HG03175 (cell line): ENCODE data around the gene VSX1.

Experiments used
- ATAC-seq: cut with Tn5 transposase; IDR thresholded peaks from one replicate; pipeline ENCODE4 v1.9.1; 2021; ENCODE audit warnings: mild to moderate bottlenecking, moderate library complexity; ENCODE audit not compliant: unreplicated experiment

The VSX1 gene

GRCh38 chr20:25054096-25054820 lies 27.7 kb downstream of the VSX1 start:
- peak; percentile 30 for ATAC-seq

- no peak for ATAC-seq
These were observed 28.5 kb downstream of the VSX1 start for GRCh38 chr20:25053255-25054031.

DNA sequence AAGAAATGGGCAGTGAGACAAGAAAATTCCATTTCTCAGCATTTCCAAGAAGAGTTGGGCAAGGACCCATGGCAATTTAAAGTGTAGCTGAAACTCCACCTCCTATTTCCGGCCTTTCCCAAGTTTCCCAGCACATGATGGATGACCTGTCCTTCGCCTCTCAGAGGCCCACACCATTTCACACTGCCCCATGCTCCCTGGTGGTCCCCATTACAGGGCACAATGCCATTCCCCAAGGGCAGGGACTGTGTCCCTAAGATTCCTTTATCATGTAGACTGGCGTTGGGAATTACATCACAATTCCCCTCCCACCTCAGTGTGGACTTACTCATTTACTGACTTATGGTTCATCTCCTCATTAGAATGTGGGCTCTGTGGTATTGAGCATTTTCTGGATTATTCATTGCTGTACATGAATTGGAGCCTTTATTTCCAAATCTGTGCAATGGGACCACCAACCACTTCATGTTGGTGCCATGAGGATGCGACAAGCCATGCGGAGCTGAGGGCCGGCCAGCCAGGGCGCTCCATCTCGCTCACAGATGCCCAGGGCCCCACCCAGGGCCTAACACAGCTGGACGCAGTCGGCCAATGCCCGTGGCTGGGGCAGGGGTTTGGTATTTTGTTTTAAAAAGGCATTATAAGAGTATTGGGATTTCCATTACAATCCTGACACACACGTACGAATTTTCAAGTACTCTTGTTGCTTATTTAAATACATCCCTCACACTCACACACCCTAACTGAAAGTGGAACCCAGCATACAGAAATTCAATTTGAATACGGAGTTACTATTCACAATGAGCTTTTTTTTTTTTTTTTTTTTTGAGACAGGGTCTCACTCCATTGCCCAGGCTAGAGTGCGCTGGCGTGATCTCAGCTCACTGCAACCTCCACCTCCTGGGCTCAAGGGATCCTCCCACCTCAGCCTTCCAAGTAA lies 29.4 kb downstream of the VSX1 start:
- ATAC-seq, result no peak

GRCh38 chr20:25051386-25052155 lies 30.4 kb downstream of the VSX1 start:
- no peak for ATAC-seq

DNA sequence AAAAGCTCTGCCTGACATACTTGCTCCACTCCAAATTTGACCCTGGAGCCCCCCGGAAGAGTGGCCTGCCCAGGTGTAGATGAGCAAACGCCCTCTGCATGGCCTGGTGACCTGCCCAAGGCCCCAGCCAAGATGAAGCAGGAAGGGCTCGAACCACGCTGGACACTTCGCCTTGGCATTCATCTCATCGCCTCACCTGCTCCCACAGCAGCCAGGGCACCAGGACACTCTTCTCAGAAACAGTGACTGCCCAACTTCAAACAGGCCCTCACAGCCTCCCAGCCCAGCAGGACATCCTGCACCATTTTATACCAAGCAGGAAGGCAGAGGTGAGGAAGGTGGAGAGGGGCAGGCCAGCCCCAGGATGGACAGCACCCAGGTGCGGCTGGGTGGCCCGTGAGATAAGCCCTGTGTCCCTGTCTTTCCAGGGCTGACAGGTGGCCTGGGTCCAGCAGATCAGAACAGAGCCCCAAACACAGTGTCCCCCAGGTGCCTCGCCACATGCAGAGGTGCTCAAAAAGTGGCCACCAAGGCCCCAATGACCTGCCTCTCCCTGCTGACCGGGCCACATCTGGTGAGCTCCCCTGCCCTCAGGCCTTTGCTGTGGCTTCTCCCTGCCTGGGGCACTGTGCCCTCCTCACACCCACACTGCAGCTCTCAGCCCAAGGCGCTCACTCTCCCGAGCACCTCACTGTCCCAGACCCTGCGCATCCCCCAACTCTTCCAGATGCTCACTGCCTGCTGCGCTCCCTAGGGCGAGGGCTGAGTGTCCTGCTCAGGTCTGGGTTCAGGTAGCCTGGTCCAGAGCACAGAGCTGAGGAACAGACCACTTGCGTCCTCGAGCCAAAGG lies 31.2 kb downstream of the VSX1 start:
- no peak for ATAC-seq

DNA sequence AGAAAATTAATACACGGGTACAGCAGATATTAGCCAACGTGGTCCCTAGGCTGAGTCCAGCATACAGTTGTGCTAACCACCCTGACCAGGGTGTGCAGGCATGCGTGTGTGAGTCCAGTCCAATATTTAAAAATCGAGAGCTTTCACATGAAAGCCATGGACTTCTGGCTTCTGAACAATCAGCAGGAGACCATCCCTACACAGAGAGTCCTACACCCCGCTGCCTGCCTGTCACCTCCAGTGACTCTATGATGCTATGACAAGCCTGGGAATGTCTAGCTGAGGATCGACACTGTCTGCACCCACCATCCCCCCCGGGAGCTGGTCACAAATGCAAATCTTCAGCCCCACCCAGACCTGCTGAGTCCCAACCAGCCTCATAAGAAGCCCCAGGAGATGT lies 31.9 kb downstream of the VSX1 start:
- no peak for ATAC-seq

DNA sequence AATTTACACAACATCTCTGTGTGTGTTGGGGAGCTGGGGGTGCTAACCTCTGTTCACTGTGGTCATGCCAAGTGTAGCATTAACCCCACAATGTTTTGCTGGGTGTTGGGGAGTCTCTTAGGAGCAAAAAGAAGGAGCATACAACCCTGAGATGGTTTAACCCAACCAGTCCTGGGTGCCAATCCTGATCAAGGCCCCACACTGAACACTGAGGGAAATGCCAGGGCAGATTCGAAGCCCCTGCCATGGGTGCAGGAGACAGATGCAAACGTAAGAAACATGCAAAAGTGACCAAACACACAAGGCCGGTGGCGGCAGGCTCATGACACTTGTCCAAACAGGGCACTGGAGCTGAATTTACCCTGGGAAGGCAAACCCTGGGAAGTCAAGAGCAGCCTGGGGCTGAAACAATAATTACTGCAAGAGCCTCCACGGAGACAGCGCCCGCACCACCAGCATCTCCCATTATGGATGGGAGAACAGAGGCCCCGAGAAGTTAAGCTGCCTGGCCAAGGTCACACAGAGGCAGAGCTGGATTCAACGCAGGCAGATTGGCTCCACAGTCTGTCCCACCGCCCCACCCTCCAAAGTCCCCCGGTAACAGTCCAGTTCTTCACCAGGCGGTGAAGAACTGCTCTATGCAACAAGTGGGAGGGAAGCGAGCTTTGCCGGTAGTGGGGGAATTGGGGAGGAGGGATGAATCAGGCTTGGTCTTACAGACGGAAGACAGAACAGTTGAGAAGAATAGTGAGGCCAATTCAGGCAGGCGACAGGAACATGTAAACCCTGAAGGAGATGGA lies 32.5 kb downstream of the VSX1 start:
- no peak for ATAC-seq

GRCh38 chr20:25048519-25048952 lies 33.4 kb downstream of the VSX1 start:
- no peak for ATAC-seq

DNA sequence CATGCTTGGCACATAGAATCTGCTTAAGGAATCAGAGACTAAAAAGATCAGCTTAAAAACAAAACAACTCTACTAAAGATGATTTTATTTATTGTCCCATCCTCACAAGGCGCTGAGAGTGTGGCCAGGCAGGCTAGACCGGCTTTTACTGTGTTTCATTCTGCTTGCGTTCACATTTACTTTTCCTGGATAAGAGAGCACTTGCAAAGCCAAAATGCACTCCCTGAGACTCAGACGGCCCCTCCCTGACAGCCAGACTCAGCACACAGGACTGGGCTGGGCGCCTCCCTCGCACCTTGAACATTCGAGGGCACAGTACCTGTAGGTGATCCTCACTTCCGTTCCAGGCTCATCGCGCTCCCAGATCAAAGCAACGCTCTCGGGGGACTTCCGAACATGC lies 34.2 kb downstream of the VSX1 start:
- ATAC-seq, result no peak

- ATAC-seq, result no peak
These were observed 34.9 kb downstream of the VSX1 start for GRCh38 chr20:25046736-25047666.

DNA sequence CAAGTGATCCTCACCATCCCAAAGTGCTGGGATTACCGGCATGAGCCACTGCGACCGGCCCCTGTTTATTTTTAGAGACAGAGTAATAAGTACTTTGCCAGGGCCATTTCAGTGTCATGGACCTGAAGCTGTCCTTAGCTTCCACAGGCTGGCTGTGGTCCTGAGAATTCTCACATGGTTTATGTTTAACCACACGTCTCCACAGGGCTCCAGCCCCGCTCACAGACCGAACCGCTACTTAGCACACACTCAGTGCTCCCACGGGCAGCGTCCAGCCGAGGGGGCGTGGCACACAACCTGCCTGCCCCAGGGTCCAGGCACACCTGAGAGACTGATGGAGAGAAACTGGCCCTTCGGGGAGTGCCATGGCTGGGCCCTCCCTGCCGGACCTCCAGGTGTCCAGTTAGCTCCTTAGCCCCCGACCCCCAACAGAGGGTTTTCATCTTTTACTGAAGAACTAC lies 35.7 kb downstream of the VSX1 start:
- ATAC-seq, result no peak

- no peak for ATAC-seq
These were observed 36.6 kb downstream of the VSX1 start for GRCh38 chr20:25045343-25045712.

DNA sequence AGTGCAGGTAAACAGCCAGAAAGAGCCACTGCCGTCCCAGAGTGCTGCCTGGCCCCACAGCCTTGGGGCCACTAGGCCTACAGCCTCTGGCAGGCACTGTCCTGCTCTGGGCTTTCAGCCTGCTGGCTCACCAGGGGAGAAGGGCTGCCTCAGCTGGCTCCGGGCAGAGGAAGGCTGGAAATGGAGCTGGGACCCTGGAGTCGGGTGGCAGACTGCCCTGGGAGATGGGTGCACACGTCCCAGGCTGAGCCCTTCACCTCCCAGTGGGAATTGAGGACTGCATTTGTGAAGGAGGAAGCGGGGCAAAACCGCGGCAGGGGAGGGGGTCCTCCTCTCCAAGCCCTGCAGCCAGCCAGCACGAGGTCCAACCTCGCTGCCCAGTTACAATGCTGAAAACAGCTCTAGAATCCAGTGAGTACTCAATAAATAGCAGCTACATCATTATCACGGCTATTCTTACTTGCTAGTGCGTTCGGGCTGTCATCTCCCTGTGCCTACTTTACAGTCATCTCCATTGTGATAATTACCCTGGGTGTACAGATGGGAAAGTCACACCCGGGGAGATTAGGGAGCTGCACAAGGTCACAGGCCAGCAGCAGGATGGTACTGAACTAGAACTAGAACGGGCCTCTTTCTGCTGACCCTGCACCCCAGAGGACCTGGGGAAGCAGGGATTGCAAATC lies 37.1 kb downstream of the VSX1 start:
- no peak for ATAC-seq

DNA sequence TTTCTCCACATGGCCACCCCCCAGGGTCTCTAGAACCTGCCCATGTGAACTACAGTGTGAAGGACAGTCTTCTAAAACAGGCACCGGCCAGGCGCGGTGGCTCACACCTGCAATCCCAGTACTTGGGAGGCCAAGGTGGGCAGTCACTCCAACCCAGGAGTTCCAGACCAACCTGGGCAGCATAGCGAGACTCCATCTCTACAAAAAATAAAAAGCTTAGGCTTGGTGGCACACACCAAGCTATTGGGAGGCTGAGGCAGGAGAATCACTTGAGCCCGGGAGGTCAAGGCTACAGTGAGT lies 37.7 kb downstream of the VSX1 start:
- no peak for ATAC-seq

DNA sequence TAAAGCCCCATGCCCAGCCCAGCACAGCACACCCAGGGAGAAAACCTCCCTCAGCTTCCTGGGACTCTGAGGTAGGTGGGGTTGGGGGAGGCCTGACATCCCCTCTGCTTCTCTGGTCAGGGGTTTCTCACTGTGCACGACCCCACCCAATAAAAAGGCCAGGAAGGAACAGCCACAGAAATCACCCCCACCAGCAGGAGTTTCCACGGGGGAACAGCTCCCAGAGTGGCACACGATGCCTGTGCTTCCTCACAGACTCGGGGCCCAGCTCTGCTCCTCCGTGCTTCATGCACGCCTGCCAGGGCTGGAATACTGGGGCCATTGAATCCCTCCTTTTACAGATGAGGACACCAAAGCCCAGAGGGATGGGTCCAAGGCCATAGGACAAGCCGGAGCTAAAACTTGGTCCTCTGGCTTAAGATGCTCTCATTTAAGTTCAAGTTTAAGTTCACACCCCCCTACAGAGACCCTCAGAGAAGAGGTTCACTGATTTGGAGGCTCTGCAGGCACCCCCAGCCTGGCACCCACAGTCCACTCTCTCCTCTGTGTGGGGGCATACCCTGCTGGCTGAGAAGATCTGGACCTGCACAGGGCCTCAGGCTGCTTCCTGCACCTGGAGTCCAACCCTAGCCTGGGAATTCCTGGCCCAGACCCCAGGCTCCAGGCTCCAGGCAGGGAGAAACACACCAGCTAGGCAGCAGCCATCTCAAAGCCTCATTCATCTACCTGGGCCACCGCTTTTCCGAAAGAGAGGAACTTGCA lies 38.3 kb downstream of the VSX1 start:
- no peak for ATAC-seq
